Stimulated activated CD8-positive, alpha-beta memory T cell treated with anti-CD3 and anti-CD28 coated beads, Interleukin-2, amount 100 ng/mL, for 48 hours (primary cell): Measurements from ENCODE around the gene SMG6.
A peak's percentile ranks its signal among the peaks of the same experiment; 100 is the strongest.
"Not testable (repeated sequence)": the region's sequence is repeated elsewhere in the genome, so short reads cannot be mapped to it uniquely, and the experiment has no call there.

Source experiments
- DNase-seq, 2 donors: peaks; one replicate each; pipeline ENCODE4 v3.0.0-alpha.2; 2020; ENCODE audit warnings: low read depth in 2 of 2

The SMG6 gene

GRCh38 chr17:2263183-2264066 is 40.2 kb downstream of the SMG6 start:
- DNase-seq, result no peak

- DNase-seq, result no peak
These were observed 41.4 kb downstream of the SMG6 start for GRCh38 chr17:2262135-2262587.

- DNase-seq, result peak; percentile 62 to 73
These were observed 43.6 kb downstream of the SMG6 start for GRCh38 chr17:2259769-2260536.

GRCh38 chr17:2258830-2259229 is 44.8 kb downstream of the SMG6 start:
- DNase-seq, result not testable (repeated sequence)

GRCh38 chr17:2253768-2254406 is 49.7 kb downstream of the SMG6 start:
- no peak for DNase-seq

GRCh38 chr17:2253362-2253761 is 50.2 kb downstream of the SMG6 start:
- DNase-seq, result no peak

GRCh38 chr17:2251098-2251497 is 52.5 kb downstream of the SMG6 start:
- no peak for DNase-seq

GRCh38 chr17:2250140-2251095 is 53.2 kb downstream of the SMG6 start:
- DNase-seq, result peak in 1 of 2 donors; percentile 32

- DNase-seq, result no peak
These were observed 56.6 kb downstream of the SMG6 start for GRCh38 chr17:2247005-2247404.

GRCh38 chr17:2244545-2245525 is 58.8 kb downstream of the SMG6 start:
- DNase-seq, result peak; percentile 71 to 80

GRCh38 chr17:2243953-2244352 is 59.6 kb downstream of the SMG6 start:
- DNase-seq, result no peak

GRCh38 chr17:2241823-2242222 is 61.8 kb downstream of the SMG6 start:
- no peak for DNase-seq

- no peak for DNase-seq
These were observed 63.0 kb downstream of the SMG6 start for GRCh38 chr17:2240541-2240940.

GRCh38 chr17:2239882-2240430 is 63.6 kb downstream of the SMG6 start:
- DNase-seq, result peak in 1 of 2 donors; percentile 44

GRCh38 chr17:2239170-2239551 is 64.4 kb downstream of the SMG6 start:
- no peak for DNase-seq

GRCh38 chr17:2238432-2239169 is 65.0 kb downstream of the SMG6 start:
- DNase-seq, result no peak

- no peak for DNase-seq
These were observed 65.6 kb downstream of the SMG6 start for GRCh38 chr17:2237950-2238349.

- DNase-seq, result no peak
These were observed 66.1 kb downstream of the SMG6 start for GRCh38 chr17:2237521-2237921.

GRCh38 chr17:2235792-2236366 is 67.7 kb downstream of the SMG6 start:
- no peak for DNase-seq
